Ureter (tissue), 1 donor: ENCODE results near the gene LYZL4. TPM values are rescaled to one million over a fixed set of nuclear protein-coding genes. Genes with fewer than 3 reads are reported as not detected.

Experiments used
- DNase-seq: peaks from one replicate; pipeline ENCODE4 v3.0.0-alpha.2; 2020; ENCODE audit warnings: low spot score
- total RNA-seq: library from RNA; stranded (reverse); gene quantifications from one replicate; pipeline ENCODE4 v1.2.4, GENCODE V29; 2023
- donor health status: DM: yes; HTN: yes; CAD: no.

Gene LYZL4
- total RNA-seq, 1 donor from 2014 or later = not detected

GRCh38 chr3:42371776-42372175 lies 38.6 kb downstream of the LYZL4 start:
- no peak for DNase-seq

DNA sequence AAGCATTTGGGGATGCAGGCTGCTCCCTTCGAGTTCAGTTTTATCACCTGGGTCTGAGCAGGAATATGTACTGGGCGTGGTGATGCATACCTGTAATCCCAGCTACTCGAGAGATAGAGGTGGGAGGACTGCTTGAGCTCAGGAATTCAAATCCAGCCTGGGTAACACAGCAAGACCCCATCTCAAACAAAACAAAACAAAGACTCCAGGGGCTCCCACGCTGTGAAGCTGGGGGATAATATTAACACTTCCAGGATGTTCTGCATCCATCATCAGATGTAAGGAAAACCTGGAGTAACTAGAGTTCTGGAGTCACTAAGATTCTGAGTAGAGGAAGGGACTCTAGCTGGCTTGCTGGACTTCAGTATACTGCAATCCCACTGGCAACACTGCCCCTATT lies 40.6 kb downstream of the LYZL4 start:
- DNase-seq = no peak

DNA sequence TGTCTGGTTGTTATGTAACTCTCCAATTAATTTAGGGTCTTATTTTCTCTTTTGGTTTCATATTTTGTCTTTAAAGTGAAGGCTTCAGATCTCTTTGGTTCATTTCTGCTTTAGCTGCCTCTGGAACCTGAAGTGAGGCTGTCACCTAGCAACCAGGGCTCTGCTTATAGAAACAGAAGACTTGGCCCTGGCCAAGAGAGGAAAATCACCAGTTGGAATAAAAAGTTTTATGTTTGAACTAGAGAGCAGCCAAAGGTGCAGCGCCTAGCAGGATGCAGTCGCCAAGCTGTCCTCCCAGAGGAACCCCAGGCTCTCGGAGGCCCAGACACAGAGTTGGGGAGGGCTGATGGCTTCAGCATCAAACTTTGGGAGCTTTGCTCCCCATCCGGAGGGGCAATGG lies 41.1 kb downstream of the LYZL4 start:
- DNase-seq = no peak

- DNase-seq = no peak
These were observed 41.5 kb downstream of the LYZL4 start for GRCh38 chr3:42368861-42369260.

GRCh38 chr3:42367903-42368302 lies 42.5 kb downstream of the LYZL4 start:
- DNase-seq = no peak

- no peak for DNase-seq
These were observed 43.9 kb downstream of the LYZL4 start for GRCh38 chr3:42366550-42366949.

DNA sequence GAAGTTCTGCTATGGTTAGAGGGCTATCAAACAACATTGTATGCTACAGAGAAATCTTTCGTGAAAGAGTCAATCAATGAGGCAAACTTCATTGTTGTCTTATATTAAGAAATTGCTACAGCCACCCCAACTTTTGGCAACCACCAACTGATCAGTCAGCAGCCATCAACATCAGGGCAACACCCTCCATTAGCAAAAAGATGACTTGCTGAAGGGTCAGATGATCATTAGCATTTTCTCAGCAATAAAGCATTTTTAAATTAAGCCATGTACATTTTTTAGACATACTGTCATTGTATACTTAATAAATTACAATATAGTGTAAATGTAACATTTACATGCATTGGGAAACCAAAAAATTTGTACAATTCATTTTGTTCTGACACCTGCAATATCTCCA lies 53.1 kb downstream of the LYZL4 start:
- DNase-seq = no peak

DNA sequence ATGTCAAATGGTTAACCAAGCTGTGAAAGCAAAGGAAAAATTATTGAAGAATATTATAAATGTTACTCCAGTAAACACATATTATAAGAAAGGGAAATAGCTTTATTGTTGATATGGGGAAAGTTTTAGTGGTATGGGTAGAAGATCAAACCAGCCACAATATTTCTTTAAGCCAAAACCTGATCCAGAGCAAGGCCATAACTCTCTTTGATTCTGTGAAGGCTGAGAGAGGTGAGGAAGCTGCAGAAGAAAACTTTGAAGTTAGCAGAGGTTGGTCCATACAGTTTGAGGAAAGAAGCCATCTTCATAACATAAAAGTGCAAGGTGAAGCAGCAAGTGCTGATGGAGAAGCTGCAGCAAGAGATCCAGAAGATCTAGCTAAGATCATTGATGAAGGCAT lies 54.8 kb downstream of the LYZL4 start:
- DNase-seq = no peak

GRCh38 chr3:42353631-42354030 lies 56.8 kb downstream of the LYZL4 start:
- no peak for DNase-seq

DNA sequence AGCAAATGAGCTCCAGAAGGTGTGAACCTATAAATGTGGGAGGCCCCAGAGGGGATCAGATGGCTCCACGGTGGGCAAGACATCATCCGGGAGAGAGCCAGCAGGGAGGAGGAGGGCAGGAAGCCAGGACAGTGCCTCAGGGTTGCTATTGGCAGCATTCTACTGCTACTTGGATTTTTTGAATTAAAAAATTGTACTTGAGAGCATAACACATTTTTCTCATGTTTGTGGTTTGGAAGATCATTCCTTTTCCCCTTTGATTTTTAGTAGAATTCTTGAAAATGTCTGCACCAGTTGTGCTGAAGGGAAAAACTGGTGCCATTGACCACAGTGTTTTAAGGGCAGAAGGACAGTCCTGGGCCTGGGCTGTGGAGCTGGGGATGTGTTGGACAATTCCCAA lies 59.2 kb downstream of the LYZL4 start:
- no peak for DNase-seq

DNA sequence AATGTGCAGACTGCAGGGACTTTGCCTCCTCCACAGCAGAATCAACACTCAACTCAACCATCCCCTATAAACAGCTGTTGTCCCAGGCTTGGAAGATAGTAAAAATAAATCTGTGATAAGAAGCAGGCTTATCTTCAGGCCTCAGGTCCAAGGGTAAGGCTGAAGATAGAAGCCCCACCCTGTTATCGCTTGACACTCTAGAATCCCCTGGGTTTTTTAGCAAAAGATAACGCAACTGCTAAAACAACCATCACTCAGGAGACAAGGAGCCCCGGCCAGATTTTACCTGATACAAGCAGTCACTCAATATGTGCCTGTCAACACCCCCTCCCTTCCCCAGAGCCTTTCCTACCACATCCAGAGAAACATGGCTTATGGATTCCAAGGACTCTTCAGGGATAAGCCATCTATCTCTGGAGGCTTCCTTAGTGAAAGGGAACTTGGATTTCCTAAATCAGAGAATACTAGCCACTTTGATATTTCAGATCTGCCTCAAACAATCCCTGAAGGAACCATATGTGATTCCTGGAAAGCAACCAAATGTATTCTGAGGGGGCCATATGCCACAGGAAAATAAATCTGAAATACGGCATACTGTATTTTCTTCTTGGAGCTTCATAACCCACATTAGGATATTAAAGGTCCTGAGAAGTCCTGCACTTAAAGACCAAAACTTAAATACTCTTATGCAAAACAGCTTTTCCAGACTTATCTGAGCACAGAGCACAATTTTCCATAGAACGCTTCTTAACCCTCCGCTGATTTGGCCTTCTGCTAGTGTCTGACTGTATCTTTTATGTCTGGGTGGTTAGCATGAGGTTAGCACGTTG lies 60.4 kb downstream of the LYZL4 start:
- no peak for DNase-seq

- no peak for DNase-seq
These were observed 62.5 kb downstream of the LYZL4 start for GRCh38 chr3:42347928-42348327.

Other genes with a start within 250 kb of the LYZL4 start
- gene CCK, start 144.4 kb downstream of the LYZL4 start, total RNA-seq = not detected
- gene VIPR1, start 92.0 kb upstream of the LYZL4 start, total RNA-seq = 72.7 TPM
- gene SEC22C, start 171.4 kb upstream of the LYZL4 start, total RNA-seq = 37.2 TPM
- 21.6 TPM for gene SS18L2, start 180.2 kb upstream of the LYZL4 start, total RNA-seq
- gene NKTR, start 190.1 kb upstream of the LYZL4 start, total RNA-seq = 137 TPM
- 32.1 TPM for gene ZBTB47, start 243.1 kb upstream of the LYZL4 start, total RNA-seq